Right ventricle myocardium superior (tissue), 1 donor: ENCODE measurements around the gene GMDS. TPM values are rescaled to one million over a fixed set of nuclear protein-coding genes. Genes with fewer than 3 reads are reported as not detected.
A peak's percentile ranks its signal among the peaks of the same experiment; 100 is the strongest.

ENCODE experiments used
- ATAC-seq: fragments of 200-7000 bp; cut with Tn5 transposase; one replicate; pipeline ENCODE4 v1.9.1; 2020; ENCODE audit warnings: mild to moderate bottlenecking; ENCODE audit not compliant: poor library complexity
- DNase-seq: peaks from one replicate; pipeline ENCODE4 v3.0.0-alpha.2; 2020
- intact Hi-C: fragments of 100-400 bp; cut with DNase I; formaldehyde crosslinking; loops from one replicate; pipeline ENCODE4 v1.11.2; 2022
- total RNA-seq: library from RNA; stranded (reverse); fragmentation: NEBNext Ultra II Directional; extraction: Animal tissue kit (Norgen Biotek cat#: 25700); gene quantifications from one replicate; pipeline ENCODE4 v1.2.1, GENCODE V29; 2021
- donor health status: DM: no; HTN: yes; CAD: no; lungs with severe emphysema.

The GMDS gene
- total RNA-seq, 1 donor from 2014 or later, result 4.9 TPM

DNA sequence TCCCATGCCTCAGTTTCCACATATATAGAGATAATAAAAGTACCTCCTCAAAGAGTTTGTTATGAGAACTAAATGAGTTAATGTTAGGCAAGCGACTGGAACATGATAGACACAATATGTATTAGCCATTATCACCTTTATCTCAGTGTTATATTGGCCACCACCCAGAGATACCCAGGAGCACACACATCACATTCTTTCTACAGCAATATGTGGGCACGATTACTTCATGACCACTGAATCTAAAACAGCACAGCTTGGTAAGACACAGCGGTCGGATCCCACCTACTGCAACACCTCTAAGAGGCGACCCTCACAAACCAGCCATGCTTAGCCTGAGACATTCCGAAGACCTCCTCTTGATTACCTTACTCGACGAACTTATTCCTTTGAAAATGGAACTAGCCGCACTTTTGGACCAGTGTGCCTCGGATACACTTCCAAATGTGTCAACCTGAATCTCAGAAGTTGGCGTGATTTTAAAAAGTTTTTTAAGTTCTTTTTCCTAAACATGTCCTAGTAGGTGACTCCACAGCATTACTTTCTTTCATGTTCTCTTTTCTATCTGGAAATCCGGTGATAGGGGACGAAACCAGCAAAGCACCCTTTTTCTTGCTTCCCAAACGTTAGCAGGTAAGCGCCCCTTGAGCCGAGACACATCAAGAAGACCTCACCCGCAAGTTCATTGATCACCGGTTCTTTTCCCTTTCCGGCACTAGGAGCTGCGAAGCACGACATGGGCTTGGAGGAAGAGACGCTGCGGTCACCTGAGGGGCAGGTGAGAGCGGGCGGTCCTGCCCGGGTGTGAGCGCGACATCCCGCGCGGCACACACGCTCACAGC is 923 bp downstream of the GMDS start:
- ATAC-seq (peak; percentile 1), DNase-seq (no peak)
- intact Hi-C loops, result no loop called here

DNA sequence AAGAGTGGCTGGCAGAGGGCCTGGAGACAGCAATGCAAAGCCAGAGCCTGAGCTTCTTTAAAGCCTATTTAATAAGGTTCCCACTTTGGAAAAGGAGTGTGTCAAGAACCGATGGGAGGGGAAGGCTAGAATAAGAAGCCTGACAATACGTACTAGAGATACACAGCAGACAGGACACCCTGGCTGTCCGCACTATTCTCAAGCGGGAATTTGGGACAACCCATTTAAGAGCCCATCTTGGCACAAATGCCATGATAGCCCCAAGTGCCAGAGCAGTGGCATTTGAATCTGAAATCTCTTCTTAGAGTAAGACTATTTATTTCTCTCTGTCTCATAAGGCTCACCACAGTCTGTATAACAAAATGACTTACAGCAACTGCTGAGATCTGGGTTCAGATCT is 3.1 kb downstream of the GMDS start:
- intact Hi-C loops, result no loop called here
- no peak for DNase-seq
- ATAC-seq, result no peak

DNA sequence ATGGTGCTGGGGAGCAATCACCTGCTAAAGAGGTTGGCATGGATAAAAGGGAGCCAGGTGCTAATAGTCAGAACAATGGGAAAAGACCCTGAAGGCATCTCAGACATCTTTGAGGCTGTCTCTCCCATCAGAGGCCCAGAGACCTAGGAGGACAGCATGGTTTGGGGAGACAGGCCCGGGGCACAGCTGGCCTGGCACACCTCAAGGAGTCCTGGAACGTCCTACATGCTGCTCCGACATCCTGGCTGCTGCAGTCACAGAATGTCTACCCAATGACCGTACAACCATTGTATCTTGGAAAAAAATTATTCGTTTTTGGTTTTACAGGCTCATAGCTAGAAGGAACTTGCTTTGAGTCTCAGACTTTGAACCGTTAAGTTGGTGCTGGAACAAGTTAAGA is 4.4 kb downstream of the GMDS start:
- intact Hi-C loops, result no loop called here
- DNase-seq (no peak), ATAC-seq (no peak)

GRCh38 chr6:2237001-2237400 is 8.4 kb downstream of the GMDS start:
- no peak for ATAC-seq
- no peak for DNase-seq
- intact Hi-C loops, result no loop called here

DNA sequence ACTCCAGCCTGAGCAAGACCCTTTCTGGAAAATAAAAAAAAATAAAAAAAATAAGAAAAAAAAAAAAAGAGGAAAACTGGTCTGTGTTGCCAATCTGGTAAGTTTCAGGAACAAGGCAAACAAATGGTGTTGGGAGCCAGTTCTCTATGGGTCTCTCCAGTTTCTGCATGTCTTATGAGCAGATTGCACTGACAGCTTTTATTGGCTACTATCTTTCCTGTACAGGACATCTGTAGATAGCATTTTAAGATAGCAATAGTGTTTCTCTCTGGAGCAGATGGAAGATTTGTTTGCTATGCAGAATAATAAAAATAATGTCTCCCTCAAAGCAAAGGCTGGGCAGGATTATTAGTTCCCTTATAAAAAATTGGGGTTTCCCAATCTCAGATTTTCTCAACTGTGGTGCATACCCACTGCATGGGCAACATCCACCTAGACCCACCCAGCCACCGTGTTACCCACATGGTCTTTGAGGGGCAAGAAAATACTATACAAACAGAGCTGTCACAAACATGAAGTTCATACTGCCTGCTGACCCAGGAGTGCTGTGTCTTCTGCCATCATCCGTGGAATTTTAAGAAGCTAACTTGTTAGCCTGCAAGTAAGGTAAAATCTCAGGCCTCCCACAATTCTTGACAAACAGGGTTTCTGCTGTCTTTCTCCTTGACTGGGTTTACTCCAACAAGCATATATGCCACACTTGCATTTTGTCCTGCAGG is 9.5 kb downstream of the GMDS start:
- no peak for ATAC-seq
- intact Hi-C loops, result no loop called here
- no peak for DNase-seq

GRCh38 chr6:2232445-2232844 is 13.0 kb downstream of the GMDS start:
- ATAC-seq, result no peak
- DNase-seq, result no peak
- intact Hi-C loops, result no loop called here

DNA sequence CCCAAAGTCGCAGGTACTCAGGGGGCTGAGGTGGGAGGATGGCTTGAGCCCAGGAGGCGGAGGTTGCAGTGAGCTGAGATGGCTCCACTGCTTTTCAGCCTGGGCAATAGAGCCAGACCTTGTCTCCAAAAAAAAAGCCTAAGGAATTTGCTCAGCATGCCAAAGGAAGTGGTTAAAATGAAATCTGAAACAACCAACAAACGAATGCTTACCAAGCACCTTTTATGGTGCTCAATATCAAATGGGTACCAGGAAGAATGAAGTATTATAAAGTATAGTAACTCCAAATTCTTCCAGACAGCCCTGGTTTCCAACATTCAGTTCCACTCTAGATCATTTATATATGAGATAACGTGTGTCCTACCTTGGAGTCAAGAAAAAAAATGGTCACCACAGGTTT is 14.0 kb downstream of the GMDS start:
- intact Hi-C loops, result no loop called here
- no peak for ATAC-seq
- no peak for DNase-seq

GRCh38 chr6:2230659-2231277 is 14.6 kb downstream of the GMDS start:
- ATAC-seq, result no peak
- intact Hi-C loops, result no loop called here
- DNase-seq, result no peak

GRCh38 chr6:2229742-2230141 is 15.7 kb downstream of the GMDS start:
- intact Hi-C loops, result no loop called here
- DNase-seq, result no peak
- no peak for ATAC-seq

- no peak for DNase-seq
- intact Hi-C loops, result no loop called here
- ATAC-seq, result no peak
These were observed 16.4 kb downstream of the GMDS start for GRCh38 chr6:2229039-2229438.

DNA sequence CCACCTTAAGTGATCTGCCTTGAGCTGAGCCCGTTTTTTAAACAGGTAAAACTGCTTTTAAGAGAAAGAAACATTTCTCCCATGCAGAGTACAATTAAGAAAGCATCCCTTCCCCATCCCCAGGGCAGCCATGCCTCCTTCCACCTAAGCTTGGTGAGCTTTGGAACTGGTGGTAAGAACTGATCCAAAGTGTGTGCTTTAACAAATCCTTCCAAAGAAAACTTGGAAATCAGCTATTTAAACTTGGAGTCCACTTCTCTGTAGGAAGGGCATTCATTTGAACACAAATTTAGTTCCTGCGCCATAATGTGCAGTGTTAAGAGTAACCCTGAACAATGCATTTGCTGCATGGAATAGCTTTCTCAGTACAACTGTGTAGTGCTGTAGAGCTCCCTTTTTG is 17.0 kb downstream of the GMDS start:
- intact Hi-C loops, result no loop called here
- DNase-seq, result no peak
- no peak for ATAC-seq

GRCh38 chr6:2226775-2227174 is 18.6 kb downstream of the GMDS start:
- intact Hi-C loops, result no loop called here
- ATAC-seq, result no peak
- no peak for DNase-seq

DNA sequence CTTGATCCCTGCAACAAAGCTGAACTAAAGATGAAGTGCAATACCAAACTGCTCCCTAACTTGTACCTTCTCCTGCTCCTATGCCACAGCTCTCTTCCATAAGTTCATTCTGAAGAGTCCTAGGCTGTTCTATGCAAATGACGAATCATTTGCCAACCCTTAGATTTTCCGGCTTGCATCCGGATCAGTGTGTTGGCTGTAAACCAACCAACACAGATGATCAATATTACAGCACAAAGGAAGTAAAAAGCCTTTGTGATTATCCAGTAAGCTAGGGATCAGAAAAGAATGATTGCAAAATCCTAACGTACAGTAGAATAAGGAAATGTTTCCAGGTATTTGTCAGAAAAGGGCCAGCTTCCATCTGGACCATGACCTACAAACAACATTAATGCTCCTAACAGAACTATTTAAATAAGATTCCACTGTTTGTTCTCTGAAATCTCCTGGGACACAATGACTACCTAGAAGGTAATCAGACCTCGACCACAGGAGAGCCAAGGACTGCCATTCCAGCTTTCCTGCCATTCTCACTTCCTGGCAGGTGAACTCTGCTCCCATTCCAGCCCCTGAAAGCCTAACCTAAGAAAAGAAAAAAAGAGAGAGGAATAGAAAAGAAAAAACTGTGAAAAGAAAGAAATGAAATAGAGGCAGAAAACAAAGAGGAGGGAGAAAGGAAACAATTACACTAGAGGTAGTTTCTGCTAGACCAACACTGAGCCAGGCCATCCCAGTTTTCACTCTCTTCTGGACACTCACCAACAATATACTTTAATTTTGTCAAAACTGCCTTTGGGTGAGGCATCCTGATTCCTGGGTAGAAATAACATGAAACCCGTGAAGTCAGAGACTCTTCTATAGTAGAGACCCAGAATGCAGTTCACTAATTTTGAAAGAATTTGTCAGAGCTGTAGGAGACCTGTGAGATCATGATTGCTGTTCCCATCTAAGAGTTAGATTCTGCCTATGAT is 19.7 kb downstream of the GMDS start:
- intact Hi-C loops, result no loop called here
- DNase-seq (no peak), ATAC-seq (no peak)

- DNase-seq (no peak), ATAC-seq (no peak)
- intact Hi-C loops, result no loop called here
These were observed 20.5 kb downstream of the GMDS start for GRCh38 chr6:2224847-2225382.

DNA sequence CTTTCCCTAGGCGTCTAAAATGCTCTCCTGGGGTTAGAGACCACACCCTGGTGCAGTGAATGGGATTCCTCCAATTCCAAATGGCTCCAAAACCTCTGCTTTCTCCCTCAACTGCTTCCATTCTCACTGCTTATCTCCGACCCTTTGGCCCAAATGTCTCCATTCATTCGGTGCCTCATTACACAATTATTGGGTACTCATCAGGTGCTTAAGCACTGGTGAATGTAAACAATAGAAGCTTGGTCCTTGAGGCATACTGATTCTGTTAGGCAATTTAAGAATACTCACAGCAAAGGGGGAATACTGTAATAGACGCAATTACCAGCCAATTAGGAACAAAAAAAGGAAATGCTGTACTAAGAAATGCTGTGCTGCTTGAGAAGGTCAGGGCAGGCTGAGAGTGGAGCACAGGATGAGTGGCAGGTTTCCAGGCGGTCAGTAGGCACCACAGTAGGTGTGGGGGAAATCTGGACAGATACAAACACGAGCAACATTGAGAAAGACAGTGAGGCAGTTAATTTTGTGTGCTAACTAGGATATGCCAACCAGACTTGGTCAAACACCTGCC is 23.0 kb downstream of the GMDS start:
- ATAC-seq, result peak; percentile 29
- intact Hi-C loops, result no loop called here
- DNase-seq, result no peak

- no peak for ATAC-seq
- intact Hi-C loops, result no loop called here
- DNase-seq, result no peak
These were observed 23.6 kb downstream of the GMDS start for GRCh38 chr6:2221726-2222274.

DNA sequence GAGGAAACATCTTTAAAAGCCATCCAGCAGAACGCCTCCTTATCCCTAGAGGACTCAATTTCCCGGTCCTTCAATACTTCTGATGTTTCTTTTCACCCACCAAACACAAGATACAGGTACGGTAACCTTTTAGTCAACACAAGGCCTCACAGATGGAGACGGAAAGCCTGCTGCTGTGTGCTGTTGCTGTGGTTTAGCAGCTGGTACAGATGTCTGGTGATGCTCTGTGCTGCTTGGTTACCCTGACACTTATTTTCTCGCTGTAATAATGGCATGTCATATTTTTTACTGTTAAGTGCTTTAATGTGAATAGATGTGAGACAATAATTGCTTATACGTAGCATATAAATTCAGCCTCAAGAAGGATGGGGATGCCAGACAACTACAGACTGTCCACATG is 25.3 kb downstream of the GMDS start:
- intact Hi-C loops, result no loop called here
- ATAC-seq, result no peak
- no peak for DNase-seq

- ATAC-seq (no peak), DNase-seq (no peak)
- intact Hi-C loops, result no loop called here
These were observed 26.5 kb downstream of the GMDS start for GRCh38 chr6:2218866-2219265.
